Lower leg skin (tissue), 4 donors: ENCODE data around the gene DENND2C. TPM values are rescaled to one million over a fixed set of nuclear protein-coding genes. Genes with fewer than 3 reads are reported as not detected.

Experiments used
- DNase-seq, 2 donors: peaks; one replicate each; pipeline ENCODE4 v3.0.0-alpha.2; 2019; ENCODE audit warnings: low spot score in 2 of 2
- H3K4me3 ChIP-seq: fragments of 200-600 bp; sonication (generic); 2 replicates; pipeline ENCODE4 v1.5.1; 2017; ENCODE audit warnings: mild to moderate bottlenecking, low read depth; ENCODE audit not compliant: poor library complexity, severe bottlenecking
- CTCF ChIP-seq, 3 donors: fragments of 450-650 bp; IDR thresholded peaks; one replicate each; pipeline ENCODE4 v1.5.1; 2016; ENCODE audit warnings: antibody characterized with exemption in 3 of 3, mild to moderate bottlenecking in 3 of 3, moderate library complexity in 2 of 3
- POLR2A ChIP-seq, 2 donors: fragments of 450-650 bp; IDR thresholded peaks; one replicate each; pipeline ENCODE4 v1.6.1; 2016 to 2017; ENCODE audit warnings: antibody characterized with exemption in 2 of 2, mild to moderate bottlenecking in 1 of 2, moderate library complexity in 1 of 2
- WGBS, 2 donors: methylation state at CpG; one replicate each; pipeline ENCODE4 v1.1.5; 2018; 5-methylcytosine and 5-hydroxymethylcytosine counted together
- intact Hi-C: fragments of 100-400 bp; cut with DNase I; formaldehyde crosslinking; loops from one replicate; pipeline ENCODE4 v1.15.0; 2023; ENCODE audit warnings: low total_unique reads
- total RNA-seq, 4 donors: library from RNA; depleted of rRNA; stranded (reverse); fragments of >200 nt; gene quantifications; one replicate each; pipeline ENCODE4 v1.1.0, GENCODE V29; 2016

Gene DENND2C
- total RNA-seq, 4 donors from 2014 or later: 43.0 to 61.2 (median 52.5) TPM

GRCh38 chr1:114559356-114559755 is 110.5 kb downstream of the DENND2C start:
- TF ChIP-seq CTCF (IDR thresholded peaks at IDR 0.05) (no peak), POLR2A (IDR thresholded peaks at IDR 0.05) (no peak)
- no peak overlapping the region for H3K4me3 ChIP-seq
- WGBS, 2 donors: 82 to 84% methylated on average over 3 of the region's 3 CpGs
- intact Hi-C loops: no loop called here
- no peak for DNase-seq

- WGBS, 2 donors: 41 to 95% methylated on average over 1 of the region's 1 CpG
- no peak for DNase-seq
- TF ChIP-seq POLR2A (IDR thresholded peaks at IDR 0.05) (no peak), CTCF (IDR thresholded peaks at IDR 0.05) (no peak)
- H3K4me3 ChIP-seq: no peak overlapping the region
- intact Hi-C loops: no loop called here
These were observed 111.3 kb downstream of the DENND2C start for GRCh38 chr1:114558544-114558943.

GRCh38 chr1:114554577-114554976 is 115.3 kb downstream of the DENND2C start:
- H3K4me3 ChIP-seq: no peak overlapping the region
- intact Hi-C loops: no loop called here
- WGBS, 2 donors: 52 to 53% methylated on average over 2 of the region's 2 CpGs
- DNase-seq: no peak
- TF ChIP-seq CTCF (IDR thresholded peaks at IDR 0.05) (no peak), POLR2A (IDR thresholded peaks at IDR 0.05) (no peak)

DNA sequence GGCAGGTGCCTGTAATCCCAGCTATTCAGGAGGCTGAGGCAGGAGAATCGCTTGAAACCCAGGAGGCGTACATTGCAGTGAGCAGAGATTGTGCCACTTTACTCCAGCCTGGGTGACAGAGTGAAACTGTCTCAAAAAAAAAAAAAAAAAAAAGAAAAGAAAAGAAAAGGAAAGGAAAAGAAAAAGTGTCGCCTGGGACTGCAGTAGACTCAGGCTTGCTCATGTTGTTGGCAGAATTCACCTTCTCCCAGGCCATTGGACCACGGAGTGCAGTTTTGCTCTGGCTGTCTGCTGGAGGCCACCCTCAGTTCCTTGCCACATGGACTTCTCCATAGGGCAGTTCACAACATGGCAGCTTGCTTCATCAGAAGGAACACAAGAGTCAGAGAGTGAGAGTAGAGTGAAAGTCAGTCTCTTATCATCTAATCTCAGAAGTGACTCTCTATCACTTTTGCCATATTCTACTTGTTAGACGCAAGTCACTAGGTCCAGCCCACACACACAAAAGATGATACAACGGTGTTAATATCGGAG is 117.7 kb downstream of the DENND2C start:
- intact Hi-C loops: no loop called here
- TF ChIP-seq POLR2A (IDR thresholded peaks at IDR 0.05) (no peak), CTCF (IDR thresholded peaks at IDR 0.05) (no peak)
- no peak for DNase-seq
- no peak overlapping the region for H3K4me3 ChIP-seq
- WGBS, 2 donors: 94 to 98% methylated on average over 7 of the region's 7 CpGs

- no peak for TF ChIP-seq CTCF (IDR thresholded peaks at IDR 0.05)
- no peak for TF ChIP-seq POLR2A (IDR thresholded peaks at IDR 0.05)
- no peak overlapping the region for H3K4me3 ChIP-seq
- intact Hi-C loops: no loop called here
- no peak for DNase-seq
- WGBS, 2 donors: 91 to 94% methylated on average over 4 of the region's 4 CpGs
These were observed 118.4 kb downstream of the DENND2C start for GRCh38 chr1:114551400-114551799.

- TF ChIP-seq CTCF (IDR thresholded peaks at IDR 0.05): no peak
- TF ChIP-seq POLR2A (IDR thresholded peaks at IDR 0.05): no peak
- no peak overlapping the region for H3K4me3 ChIP-seq
- intact Hi-C loops: no loop called here
- no peak for DNase-seq
- WGBS, 2 donors: 97 to 98% methylated on average over 2 of the region's 2 CpGs
These were observed 119.5 kb downstream of the DENND2C start for GRCh38 chr1:114550336-114550735.
